Stimulated activated CD8-positive, alpha-beta memory T cell treated with anti-CD3 and anti-CD28 coated beads, Interleukin-12 subunit alpha, Interleukin-12 subunit beta, amount 100 ng/mL, for 4 hours (primary cell): Measurements from ENCODE around the gene HTR2B.
"Not testable (repeated sequence)": the region's sequence is repeated elsewhere in the genome, so short reads cannot be mapped to it uniquely, and the experiment has no call there.

Experiments
- DNase-seq: peaks from one replicate; pipeline ENCODE4 v3.0.0-alpha.2; 2020; ENCODE audit warnings: low read depth

Gene HTR2B

DNA sequence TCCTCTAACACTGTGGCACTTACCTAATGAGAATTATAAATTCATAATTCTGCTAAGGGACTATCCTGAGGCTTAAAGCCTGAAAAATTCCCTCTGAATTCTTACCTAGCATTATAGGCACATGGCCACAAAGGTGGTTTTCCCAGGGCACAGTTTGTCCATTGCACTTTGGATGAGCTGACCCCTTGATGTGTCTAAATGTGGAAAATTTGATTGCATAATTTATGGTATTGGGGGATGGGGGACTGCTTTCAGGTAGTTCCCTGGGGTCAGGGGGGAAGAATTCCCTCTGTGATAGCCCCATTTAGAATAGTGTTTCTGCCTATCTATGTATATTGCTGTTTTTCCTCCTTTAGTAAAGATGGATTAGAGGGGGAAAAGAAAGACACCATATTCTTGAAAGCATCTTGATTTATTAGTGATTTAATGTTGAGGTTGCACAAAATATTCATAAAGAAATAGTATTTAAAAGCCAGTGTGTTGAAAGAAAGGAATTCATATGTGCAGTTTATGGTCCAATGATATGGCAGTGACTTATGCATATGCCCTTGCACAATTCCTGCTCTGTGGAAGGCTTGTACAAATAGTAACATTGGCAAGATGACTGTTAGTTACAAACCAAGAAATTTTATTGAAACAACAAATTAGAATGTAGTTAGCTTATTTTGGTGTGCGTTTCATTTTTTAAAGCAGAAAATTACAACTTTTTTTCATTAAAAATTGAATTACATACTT is 8.7 kb upstream of the HTR2B start:
- DNase-seq = no peak

DNA sequence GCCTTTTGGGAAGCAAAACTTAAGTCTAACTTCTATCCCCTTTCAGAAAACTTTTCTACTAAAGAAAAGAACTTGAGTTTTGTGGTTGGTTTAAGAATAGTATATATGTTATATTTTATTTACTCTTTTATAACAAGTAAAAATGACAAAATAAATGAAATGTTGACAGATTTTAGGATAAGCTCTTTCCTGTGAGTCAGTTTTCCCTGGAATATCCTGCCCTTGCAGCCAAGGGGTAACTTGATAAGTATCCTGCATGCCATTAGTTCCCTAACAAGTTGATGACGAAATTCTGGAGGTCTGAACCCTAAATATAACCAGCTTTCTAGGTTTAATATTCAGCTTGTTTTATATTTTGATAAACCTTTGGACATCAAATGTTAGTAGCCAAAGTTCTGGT is 7.3 kb upstream of the HTR2B start:
- DNase-seq = no peak

DNA sequence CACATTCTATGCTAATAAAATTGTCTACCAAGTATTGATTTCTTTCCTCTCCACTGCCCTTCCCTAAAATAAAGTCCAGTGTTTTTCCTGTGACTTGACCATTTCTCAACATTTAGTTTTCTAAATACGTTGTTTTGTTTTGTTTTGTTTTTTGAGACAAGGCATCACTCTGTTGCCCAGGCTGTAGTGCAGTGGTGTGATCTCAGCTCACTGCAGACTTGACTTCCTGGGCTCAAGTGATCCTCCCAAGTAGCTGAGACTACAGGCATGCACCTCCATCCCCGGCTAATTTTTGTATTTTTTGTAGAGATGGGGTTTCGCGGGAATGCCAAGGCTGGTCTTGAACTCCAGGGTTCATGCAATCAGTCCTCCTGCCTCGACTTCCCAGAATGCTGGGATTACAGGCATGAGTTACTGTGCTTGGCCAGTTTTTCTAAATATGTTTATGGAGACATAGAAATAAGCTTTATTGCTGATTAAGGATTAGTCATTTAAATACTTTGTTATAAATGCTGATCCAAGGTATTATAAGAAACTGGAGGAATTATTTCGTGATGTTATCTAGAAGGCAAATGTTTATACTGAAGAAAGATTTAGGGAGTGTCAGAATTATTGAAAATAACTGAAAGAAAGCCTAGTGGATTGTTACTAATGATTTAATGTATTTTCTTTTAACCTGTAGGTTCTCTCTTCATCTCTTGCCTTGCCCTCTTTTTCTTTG is 5.7 kb upstream of the HTR2B start:
- DNase-seq = no peak

DNA sequence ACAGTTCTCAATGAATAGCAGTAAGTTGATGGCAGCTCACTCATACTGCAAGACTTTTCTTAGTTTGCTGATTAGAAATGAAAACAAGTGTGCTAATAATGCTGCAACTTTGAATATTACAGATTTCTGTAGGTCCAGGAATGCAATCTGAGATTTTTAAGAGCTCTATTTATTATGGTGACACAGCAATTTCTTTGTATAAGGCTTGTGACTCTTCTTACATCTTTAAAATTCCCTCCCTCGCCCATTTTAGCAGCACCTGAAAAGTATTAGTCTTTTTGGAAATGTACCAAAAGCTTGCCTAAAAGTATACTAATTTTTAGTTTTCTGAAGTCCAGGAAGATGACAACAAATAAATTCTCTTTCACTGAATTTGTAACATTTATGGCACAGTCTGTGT is 4.4 kb upstream of the HTR2B start:
- no peak for DNase-seq

DNA sequence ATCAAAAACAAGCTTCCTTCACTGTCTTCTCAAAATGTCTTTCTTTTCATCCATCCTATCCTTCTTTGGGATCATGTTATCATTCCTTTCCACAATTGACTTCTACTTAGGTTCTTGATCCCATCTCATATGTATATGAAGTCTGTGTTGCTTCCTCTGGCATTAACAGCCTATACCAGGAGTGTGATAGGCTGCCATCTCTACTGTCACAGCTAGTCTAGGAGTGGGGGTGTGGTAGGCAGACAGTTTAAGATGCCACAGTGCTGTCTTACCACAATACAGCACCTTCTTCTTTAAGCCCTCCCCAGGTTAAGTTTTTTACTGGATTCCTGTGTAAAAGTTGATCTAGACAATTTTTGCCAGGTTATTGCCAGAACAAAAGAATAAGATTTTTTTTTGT is 3.7 kb upstream of the HTR2B start:
- no peak for DNase-seq

DNA sequence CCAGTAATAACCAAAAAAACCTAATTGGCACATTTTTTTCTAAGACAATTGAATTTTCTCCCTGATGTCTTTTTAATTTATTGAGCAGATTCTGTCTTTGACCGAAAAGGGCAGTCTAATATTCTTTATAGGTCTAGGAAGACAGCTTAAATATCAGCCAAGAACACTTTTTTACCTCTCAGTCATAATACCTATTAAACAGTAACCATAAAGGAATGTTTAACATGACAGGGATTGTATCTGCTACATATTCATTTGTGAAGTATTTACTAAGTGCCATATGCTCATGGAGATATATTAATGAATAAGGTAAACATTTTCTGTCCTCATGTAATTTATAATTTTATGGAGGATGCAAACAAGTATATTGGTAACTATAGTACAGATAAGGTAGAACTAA is 3.1 kb upstream of the HTR2B start:
- DNase-seq = no peak

DNA sequence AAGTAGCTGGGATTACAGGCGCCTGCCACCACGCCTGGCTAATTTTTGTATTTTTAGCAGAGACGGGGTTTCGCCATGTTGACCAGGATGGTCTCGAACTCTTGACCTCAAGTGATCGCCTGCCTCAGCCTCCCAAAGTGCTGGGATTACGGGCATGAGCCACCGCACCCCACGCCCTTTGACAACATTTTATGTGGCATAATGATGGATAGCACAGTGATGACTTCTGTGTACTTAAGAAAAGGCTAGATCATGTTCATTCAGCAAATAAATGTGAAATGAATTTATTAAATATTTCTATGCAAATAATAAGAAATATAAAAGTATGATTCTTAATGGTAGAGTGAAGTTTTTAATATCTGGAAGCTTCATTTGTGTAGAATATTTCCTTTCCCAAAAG is 2.6 kb upstream of the HTR2B start:
- DNase-seq = no peak

DNA sequence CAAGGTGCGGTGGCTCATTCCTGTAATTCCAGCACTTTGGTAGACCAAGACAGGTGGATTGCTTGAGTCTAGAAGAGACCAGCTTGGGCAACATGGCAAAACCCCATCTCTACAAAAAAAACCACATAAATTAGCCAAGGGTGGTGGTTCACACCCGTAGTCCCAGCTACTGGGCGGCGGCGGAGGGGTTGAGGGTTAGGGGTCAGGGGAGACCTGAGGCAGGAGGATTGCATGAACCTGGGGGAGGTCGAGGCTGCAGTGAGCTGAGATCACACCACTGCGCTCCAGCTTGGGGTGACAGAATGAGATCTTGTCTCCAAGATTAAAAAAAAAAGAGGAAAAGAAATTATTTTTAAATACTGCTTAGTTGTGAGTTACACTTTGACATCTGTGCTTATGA is 1.3 kb upstream of the HTR2B start:
- DNase-seq = no peak

DNA sequence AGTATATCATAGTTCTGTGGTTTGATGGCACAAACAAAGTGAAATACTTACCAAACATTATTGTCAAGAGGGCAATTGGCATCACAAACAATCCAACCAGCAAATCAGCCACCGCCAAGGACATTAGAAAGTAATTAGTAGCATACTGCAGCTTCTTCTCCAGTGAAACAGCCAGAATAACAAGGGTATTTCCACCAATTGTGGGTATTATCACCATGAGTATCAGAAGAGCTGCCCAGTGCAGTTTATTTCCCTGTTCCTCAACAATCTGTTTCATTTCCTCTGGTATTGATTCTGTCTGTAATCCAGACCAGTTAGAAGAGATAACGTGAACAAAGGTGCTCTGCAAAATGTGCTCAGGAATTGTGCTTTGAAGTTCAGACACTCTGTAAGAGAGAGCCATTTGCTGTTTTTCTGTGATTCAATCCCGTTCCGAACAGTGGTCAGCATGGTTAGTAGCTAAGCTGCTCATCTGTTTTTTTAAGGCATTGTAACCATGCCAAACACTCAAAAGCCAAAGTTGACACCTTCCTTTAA is 1.4 kb downstream of the HTR2B start:
- no peak for DNase-seq

DNA sequence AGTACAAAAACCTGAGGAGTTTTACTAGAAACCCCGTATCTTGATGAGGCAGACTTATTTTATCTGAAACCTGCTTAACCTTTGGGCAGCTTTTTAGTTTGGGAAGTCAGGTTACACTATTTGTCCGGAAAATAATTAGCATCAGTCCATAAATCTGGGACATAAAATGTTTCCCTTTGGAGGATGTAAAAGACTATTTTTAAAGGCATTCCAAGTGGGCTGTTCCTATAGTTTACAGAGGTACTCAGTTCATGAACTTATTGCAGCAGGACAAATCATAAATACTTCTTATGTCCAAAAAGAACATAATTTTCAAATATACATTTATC is 6.3 kb downstream of the HTR2B start:
- no peak for DNase-seq

DNA sequence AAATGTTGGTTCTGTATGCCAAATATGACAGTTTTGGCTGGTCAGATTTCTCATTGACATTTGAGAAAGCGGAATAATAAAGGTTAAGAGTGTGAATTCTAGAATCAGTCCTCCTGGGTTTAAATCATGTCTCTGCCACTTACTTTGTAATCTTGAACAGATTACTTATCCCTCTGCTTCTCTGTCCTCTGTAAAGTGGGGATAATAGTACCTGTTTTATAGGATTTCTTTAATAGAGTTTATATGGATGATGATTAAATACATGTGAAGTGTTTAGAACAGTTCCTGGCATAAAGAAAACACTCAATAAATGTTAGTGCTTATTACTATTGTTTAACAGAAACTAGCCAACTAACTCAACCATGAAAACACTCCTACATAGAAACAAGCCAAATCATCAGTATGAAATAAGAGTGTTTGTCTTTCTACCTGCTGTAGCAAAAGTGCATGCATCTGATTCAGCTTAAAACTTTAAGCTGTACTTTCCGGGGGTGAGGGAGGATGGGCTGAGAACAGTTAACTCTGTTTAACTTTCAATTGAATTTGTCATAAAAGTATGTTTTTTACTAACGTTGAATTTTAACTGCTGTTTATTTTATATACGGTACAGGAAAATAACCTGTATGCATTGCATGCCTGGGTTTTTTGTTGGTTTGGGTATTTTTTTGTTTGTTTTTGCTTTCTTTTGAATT is 6.8 kb downstream of the HTR2B start:
- no peak for DNase-seq

DNA sequence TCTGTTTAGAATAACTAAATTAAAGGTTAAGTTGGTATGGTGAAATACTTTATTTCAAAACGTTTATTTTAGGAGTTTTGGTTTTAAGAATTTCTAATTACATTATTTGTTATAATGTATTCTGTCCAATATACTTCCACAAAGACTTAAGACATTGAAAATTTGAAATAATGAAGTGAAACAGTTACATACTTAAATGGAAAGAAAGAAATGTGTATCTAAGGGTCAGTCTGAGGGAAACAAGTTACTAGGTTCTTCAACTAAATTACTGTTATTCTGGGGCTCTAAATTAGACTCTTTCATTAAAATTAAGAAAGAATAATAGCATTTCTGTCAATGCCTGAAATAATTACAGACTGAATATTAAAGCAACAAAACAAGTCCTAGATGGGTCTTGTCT is 7.7 kb downstream of the HTR2B start:
- DNase-seq = no peak

DNA sequence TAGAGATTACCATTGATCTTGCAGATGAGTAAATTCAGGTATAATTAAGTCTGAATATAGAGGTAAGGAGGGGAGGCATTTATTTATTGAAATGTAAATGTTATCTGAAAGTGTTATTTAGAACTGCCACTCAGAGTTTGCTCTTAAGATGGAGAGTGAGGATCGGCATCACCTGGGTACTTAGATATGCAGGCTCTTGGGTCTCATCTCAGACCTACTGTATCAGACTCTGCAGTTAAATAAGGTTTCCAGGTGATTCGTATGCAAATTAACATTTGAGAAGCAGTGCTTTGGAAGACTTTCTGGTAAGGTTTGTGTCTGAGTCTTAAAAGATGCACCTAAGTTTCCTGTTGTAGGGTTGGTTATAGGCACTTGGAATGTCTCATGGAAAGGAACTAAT is 9.2 kb downstream of the HTR2B start:
- DNase-seq = no peak

DNA sequence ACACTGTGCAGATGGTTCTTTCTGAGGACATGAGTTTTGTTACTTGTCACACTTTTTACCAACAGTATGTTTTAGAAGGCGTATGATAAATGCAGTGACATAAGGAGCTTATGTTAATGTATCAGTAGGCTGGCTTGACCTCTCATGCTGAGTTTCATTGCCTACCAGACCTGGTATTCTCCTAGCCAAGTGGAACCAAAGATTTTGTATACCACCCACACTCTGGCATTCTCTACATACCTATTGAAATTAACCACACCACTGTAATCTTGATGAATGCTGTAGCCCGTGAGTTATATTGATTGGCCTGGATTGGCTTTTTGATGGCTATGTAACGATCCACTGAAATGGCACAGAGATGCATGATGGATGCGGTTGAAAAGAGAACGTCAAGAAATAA is 11.4 kb downstream of the HTR2B start:
- no peak for DNase-seq

DNA sequence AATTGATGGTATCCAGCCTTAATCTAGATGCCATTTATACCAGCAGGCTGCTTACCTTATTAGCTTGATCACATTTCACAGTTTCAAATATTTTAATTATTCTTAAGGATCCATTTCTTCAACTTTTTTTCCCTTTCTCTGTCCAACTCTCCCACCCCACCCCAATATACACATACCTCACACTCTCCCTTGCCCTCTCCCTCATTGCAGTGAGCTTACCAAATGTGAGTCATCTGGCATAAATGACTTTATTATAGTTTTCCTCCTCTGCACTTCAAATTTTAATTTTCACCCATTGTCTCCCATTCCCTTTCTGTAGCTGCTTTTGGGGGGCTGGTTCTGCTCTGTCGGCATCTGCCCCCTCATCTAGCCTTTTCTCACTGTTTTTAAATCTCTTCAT is 12.9 kb downstream of the HTR2B start:
- no peak for DNase-seq

DNA sequence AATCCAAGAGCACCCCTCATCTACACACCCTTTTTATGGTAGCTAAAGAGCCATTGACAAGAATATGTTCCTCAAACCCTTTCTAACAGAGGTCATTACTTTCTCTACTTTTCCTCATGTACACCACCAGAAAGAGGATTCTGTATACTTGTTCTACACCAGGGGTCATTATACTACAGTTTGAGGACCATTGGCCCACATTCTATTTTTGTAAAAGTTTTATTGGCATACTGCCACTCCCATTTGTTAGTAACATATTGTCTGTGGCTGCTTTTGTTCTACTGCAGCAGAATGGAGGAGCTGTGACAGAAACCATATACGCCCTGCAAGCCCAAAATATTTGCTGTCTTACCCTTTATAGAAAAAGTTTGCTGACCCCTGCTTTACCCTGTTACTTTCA is 14.3 kb downstream of the HTR2B start:
- DNase-seq = no peak

DNA sequence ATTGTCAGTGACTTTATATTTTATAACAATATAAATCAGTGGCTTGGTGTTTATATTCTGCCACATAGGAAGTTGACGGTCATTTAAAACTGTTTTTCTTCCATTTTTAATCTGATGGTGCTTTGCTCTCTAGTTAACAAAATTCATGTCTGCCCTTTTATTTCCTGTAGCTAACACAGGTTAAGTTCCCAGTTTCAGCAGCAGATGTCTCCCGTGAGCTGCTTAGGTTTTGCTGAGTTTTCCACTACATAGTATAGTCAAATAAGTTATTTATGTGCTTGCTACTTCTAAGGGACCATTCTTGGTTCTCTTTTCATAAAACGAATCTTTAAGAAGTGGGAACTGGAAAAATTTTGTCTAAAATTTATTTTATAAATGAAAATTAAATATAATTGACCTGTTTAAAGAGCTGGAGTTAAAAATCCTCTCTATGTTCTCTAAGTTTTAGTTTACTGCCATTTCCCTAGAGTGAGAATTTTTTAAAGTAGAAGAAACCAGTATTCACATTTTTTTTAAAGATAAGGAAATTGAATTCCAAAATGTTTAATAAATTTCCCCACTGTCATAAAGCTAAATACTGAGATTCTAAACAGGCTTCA is 20.6 kb downstream of the HTR2B start:
- peak; percentile 10 for DNase-seq

DNA sequence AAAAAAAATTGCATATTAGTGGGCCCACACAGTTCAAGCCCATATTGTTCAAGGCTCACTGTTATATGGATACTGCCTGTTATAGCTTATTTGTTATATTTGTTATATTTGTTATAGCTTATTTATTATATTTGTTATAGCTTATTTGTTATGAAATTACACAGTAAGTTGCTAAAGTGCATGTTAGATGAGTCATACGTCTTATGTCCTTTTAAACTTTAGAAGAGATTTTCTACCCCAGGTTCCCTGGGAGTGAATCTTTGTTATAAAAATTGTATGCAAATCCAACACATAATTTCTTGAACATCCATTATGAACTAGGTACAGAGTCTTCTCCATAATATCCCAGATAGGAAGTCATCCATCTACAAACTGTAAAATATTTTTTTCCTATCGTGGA is 22.1 kb downstream of the HTR2B start:
- no peak for DNase-seq

DNA sequence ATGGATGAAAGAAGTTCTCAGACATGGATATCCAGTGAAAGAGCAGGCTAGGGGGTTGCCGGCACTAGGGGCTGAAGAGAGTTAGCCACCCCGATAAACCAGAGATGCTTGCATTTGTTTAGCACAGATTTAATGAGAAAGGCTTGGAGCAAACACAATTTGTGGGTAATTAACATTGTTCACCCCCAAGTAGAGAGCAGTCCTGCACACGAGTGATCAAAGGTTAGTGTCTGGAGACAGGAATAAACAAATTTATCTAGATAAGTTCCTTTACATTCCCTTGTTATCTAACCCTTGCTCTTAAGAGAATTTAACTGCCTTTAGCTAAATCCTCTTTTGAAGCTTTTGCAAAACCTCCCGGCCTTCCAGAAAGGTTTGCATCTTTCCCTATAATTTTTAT is 23.9 kb downstream of the HTR2B start:
- DNase-seq = no peak

DNA sequence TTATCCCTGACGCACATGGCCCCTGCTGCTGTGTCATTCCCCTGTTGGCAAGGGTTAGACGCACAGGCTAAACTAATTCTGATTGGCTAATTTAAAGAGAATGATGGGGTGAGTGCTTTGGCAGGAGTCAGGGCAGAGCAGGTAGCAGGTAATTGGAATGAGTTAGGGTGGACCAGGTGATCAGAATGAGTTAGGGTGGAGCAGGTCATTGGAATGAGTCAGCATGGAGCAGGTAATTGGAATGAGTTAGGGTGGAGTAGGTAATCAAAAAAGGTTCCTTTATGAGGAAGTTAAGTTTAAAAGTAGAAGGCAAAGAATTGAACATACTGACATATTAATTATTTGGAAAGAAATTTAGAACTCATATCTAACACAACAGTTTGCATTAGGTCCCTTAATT is 24.5 kb downstream of the HTR2B start:
- not testable (repeated sequence) for DNase-seq

DNA sequence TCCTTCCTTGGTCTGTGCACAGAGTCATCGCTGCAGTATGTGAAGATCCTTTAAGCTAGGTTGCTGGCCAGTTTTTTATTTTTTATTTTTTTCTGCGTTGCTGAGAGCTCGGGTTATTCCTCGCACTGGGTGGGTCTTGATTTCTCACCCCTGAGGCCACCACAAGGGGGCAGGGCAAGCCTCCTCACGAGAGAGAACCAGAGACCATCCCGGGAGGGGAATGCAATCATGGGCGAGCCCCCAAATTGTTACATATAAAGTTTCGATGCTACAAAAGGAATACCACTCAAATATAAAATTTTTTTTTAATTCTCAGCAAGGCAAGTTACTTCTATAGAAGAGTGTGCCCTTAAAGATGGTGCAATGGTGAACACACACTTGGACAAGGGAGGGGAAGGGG is 24.9 kb downstream of the HTR2B start:
- no peak for DNase-seq

DNA sequence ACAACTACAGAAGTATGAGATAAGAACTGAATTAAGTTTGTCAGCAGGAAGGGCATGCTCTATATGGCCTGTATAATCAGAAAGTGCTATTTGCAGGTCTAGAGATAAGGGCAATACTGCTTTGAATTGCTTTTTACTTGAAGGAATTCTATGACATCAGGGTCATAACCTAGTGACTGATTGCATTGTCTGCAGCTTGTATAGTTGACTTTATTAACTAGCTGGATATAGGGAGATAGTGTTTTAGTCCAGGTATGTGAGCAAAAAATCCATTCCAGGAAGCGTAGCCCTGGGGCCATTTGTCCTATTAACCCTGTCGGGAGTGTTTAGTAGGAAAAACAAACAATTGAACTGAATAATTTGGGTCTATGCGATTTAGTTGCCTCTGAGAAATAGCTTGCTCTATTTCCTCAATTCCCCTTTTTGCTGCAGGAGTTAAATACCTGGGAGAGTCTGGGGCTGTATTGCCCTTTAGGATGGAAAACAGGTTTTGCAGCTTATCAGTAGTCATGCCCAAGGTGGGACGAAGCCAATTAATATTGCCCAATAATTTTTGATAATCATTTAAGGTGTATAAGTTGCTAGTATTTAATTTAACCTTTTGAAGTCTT is 30.0 kb downstream of the HTR2B start:
- DNase-seq = no peak
